ENCODE results near the gene LCMT1. TPM values are rescaled to one million over a fixed set of nuclear protein-coding genes. Genes with fewer than 3 reads are reported as not detected.

Gene LCMT1
- total and polyA plus RNA-seq, 9 of the 15 experiments (the other 6 are each of a cell fraction or from before 2014, with no cell fraction given): 20.0 to 42.8 (median 32.3) TPM

- no peak for TF ChIP-seq HES1 (IDR thresholded peaks at IDR 0.05; ENCODE audit: low read depth)
- TF ChIP-seq EP400 (IDR thresholded peaks at IDR 0.05): no peak
- TF ChIP-seq TCF15 (CRISPR knock-in tag; IDR thresholded peaks at IDR 0.05): no peak
- no peak for TF ChIP-seq PHB (CRISPR knock-in tag; IDR thresholded peaks at IDR 0.05)
- TF ChIP-seq ZFX (CRISPR knock-in tag; IDR thresholded peaks at IDR 0.05): no peak
These were observed 32.4 kb downstream of the LCMT1 start (continued) for GRCh38 chr16:25143928-25144327.

GRCh38 chr16:25148568-25149215 lies 37.1 kb downstream of the LCMT1 start:
- no peak for DNase-seq (ENCODE audit: extremely low read depth in 1 of 4, low spot score in 3 of 4)
- CTCF ChIA-PET (ENCODE audit: low intra/inter-chr PET ratio): no interaction called here
- no peak overlapping the region for H2AFZ ChIP-seq (ENCODE audit: low read depth, low read length)
- no peaks in the 10 kb centered on the region for H4K20me1 ChIP-seq (replicated peaks; ENCODE audit: control insufficient read depth, insufficient read depth, low read length)
- no peak overlapping the region; a peak in 1 of 4 replicates for H3K9ac ChIP-seq (ENCODE audit: insufficient read depth in 1 of 2, low read depth in 2 of 2, low read length in 2 of 2)
- whole genome bisulfite sequencing (ENCODE audit: insufficient coverage, low coverage, missing lambda C conversion rate): 78% methylated on average over 15 of the region's 22 CpGs
- TF ChIP-seq DACH1 (IDR thresholded peaks at IDR 0.05; ENCODE audit: partially characterized antibody): no peak
- TF ChIP-seq STAT5A (IDR thresholded peaks at IDR 0.05; ENCODE audit: borderline replicate concordance, low read length): no peak
- TF ChIP-seq CBFB (CRISPR knock-in tag; IDR thresholded peaks at IDR 0.05): no peak
- TF ChIP-seq NFIX (CRISPR knock-in tag; IDR thresholded peaks at IDR 0.05; ENCODE audit: low read depth): no peak
- TF ChIP-seq CHD1 (IDR thresholded peaks at IDR 0.05; ENCODE audit: low read length): no peak
- TF ChIP-seq ZC3H8 (IDR thresholded peaks at IDR 0.05): no peak
- no peak for TF ChIP-seq BRF1 (IDR thresholded peaks at IDR 0.05; ENCODE audit: borderline replicate concordance, extremely low read depth, insufficient read length)
- TF ChIP-seq ZNF695 (CRISPR knock-in tag; IDR thresholded peaks at IDR 0.05): no peak
- no peak for TF ChIP-seq SMARCE1 (IDR thresholded peaks at IDR 0.05)
- no peak for TF ChIP-seq MBD1 (CRISPR knock-in tag; IDR thresholded peaks at IDR 0.05)
- H3K4me1 ChIP-seq (replicated peaks in 1 of 2; ENCODE audit: control insufficient read depth in 2 of 2, insufficient read depth in 2 of 2, low read length in 2 of 2): 0 out of 5 replicates have a peak, but pooled peaks cover 0 to 4% of the 10 kb centered on the region in 2 experiments
- no TSS peak for BruUV-seq (replicated peaks)
- no peak overlapping the region for H3K4me2 ChIP-seq (ENCODE audit: insufficient read depth, low read length)
- H3K27me3 ChIP-seq (ENCODE audit: control insufficient read depth in 2 of 2, insufficient read depth in 2 of 2, low read length in 2 of 2): no peaks in the 10 kb centered on the region
- intact Hi-C loops (cut with micrococcal nuclease): no loop called here
- H3K27ac ChIP-seq (ENCODE audit: extremely low read depth, low read depth, low read length): no peak overlapping the region
- H3K4me3 ChIP-seq: no peak overlapping the region
- POLR2A ChIA-PET: interaction anchor here (0.6 to 0.9 kb wide), 2 partner anchors 10 to 100 kb away, joined by 3 to 4 read pairs; no protein-coding TSS in a partner anchor
- H3K36me3 ChIP-seq (ENCODE audit: control insufficient read depth, insufficient read depth, low read length): peaks cover 10% of the 10 kb centered on the region
- FAIRE-seq: no peak
- in situ Hi-C loops (cut with MboI): no loop called here
- no peaks in the 10 kb centered on the region for H3K9me3 ChIP-seq (replicated peaks; ENCODE audit: control insufficient read depth, insufficient read depth, low read depth, low read length)
- no peaks in the 10 kb centered on the region for H3K9me1 ChIP-seq (ENCODE audit: control insufficient read depth, insufficient read depth, low read length)
- ATAC-seq: peak; percentile 23; the same call in 1 of the 3 replicates
- H3K79me2 ChIP-seq (ENCODE audit: control insufficient read depth, insufficient read depth, low read length): no peaks in the 10 kb centered on the region

Data from K562 (cell line).